K562 (cell line): ENCODE measurements around the gene DOK4. TPM values are rescaled to one million over a fixed set of nuclear protein-coding genes. Genes with fewer than 3 reads are reported as not detected.

Source experiments
- ARID2 ChIP-seq: fragments of 450-650 bp; IDR thresholded peaks from 2 replicates; pipeline ENCODE4 v1.6.1; 2017; ENCODE audit warnings: antibody characterized with exemption, mild to moderate bottlenecking
- ELK1 ChIP-seq: sonication (generic); formaldehyde crosslinking; IDR thresholded peaks from 2 replicates; pipeline ENCODE4 v1.8.1; 2022; ENCODE audit warnings: missing genetic modification reagents
- EZH2 ChIP-seq: IDR thresholded peaks from 2 replicates; pipeline ENCODE4 v1.6.1; 2012; ENCODE audit warnings: low read depth, mild to moderate bottlenecking, inconsistent platforms, low read length, borderline replicate concordance
- KLF1 ChIP-seq: fragments of 450-650 bp; IDR thresholded peaks from 2 replicates; pipeline ENCODE4 v1.6.1; 2016; ENCODE audit warnings: missing genetic modification characterization, missing compliant biosample characterization
- MTA3 ChIP-seq: fragments of 450-650 bp; formaldehyde crosslinking; IDR thresholded peaks from 2 replicates; pipeline ENCODE4 v1.6.1; 2017; ENCODE audit warnings: mild to moderate bottlenecking, borderline replicate concordance
- NR0B1 ChIP-seq: fragments of 450-650 bp; IDR thresholded peaks from one replicate; pipeline ENCODE4 v1.6.1; 2018; ENCODE audit warnings: mild to moderate bottlenecking, moderate library complexity; ENCODE audit not compliant: partially characterized antibody
- PCBP1 ChIP-seq: fragments of 200-400 bp; formaldehyde crosslinking; IDR thresholded peaks from 2 replicates; pipeline ENCODE4 v1.6.1; 2018; ENCODE audit warnings: mild to moderate bottlenecking, low read depth, low read length; ENCODE audit not compliant: poor library complexity, severe bottlenecking
- SIN3A ChIP-seq, 2 experiments: fragments of 150-350 bp in 1 of 2; IDR thresholded peaks; 2 replicates each; pipeline ENCODE4 v1.6.1; 2011 to 2016; ENCODE audit warnings: borderline replicate concordance in 2 of 2, low read depth in 2 of 2, low read length in 2 of 2, mild to moderate bottlenecking in 2 of 2, moderate library complexity in 2 of 2; ENCODE audit not compliant: control insufficient read depth in 1 of 2
- SREBF2 ChIP-seq: sonication (generic); formaldehyde crosslinking; IDR thresholded peaks from 2 replicates; pipeline ENCODE4 v1.4.0; 2020; ENCODE audit warnings: mild to moderate bottlenecking, missing genetic modification reagents
- TCFL5 ChIP-seq: fragments of 250-450 bp; sonication (Bioruptor Pico); conservative IDR thresholded peaks from 2 replicates; pipeline ENCODE4 v1.6.1; 2021; ENCODE audit warnings: mild to moderate bottlenecking, moderate library complexity, matching md5 sums
- U2AF1 ChIP-seq: fragments of 200-400 bp; formaldehyde crosslinking; optimal IDR thresholded peaks from 2 replicates; pipeline ENCODE3; 2017; ENCODE audit warnings: mild to moderate bottlenecking, low read depth, low read length, moderate library complexity
- XRCC3 ChIP-seq: fragments of 450-650 bp; IDR thresholded peaks from 2 replicates; pipeline ENCODE4 v1.6.1; 2017; ENCODE audit warnings: mild to moderate bottlenecking, moderate library complexity
- ZC3H8 ChIP-seq: fragments of 450-650 bp; IDR thresholded peaks from 2 replicates; pipeline ENCODE4 v1.6.1; 2017
- polyA plus RNA-seq, 8 experiments: library from polyadenylated mRNA; depleted of rRNA in 4 of 8; stranded (reverse) in 5 of 8; unstranded in 3 of 8; fragments of >200 nt; fragmentation: Nextera tagmentation in 2 of 8; fragmentation: Illumina TruSeq in 1 of 8; extraction: Ambion mirVana in 2 of 8; extraction: Trizol in 1 of 8; gene quantifications; 2 replicates each; pipeline versions ENCODE4 v1.2.1 to v1.2.3, GENCODE V29; 2011 to 2014; ENCODE audit warnings: inconsistent platforms in 1 of 8, missing spikeins in 1 of 8
- total RNA-seq, 7 experiments: library from RNA; depleted of rRNA in 6 of 7; stranded (reverse); fragments of >200 nt in 6 of 7; fragmentation: Illumina TruSeq in 2 of 7; extraction: Trizol in 2 of 7; gene quantifications; 2 replicates each; pipeline versions ENCODE4 v1.2.1 to v1.2.3, GENCODE V29; 2011 to 2021; ENCODE audit warnings: low replicate concordance in 1 of 7
- TF ChIP-seq, protein P1 (sequence below), 2 experiments: fragments of 450-650 bp; formaldehyde crosslinking in 1 of 2; IDR thresholded peaks; 2 replicates each; pipeline versions ENCODE4 v1.4.0 to v1.6.1; 2014 to 2020; ENCODE audit warnings: mild to moderate bottlenecking in 2 of 2, borderline replicate concordance in 1 of 2, low read depth in 1 of 2
- TF ChIP-seq, protein P2 (sequence below): IDR thresholded peaks from 3 replicates; pipeline ENCODE4 v1.6.1; 2011; ENCODE audit warnings: borderline replicate concordance, mild to moderate bottlenecking; ENCODE audit not compliant: insufficient read length, insufficient read depth

The DOK4 gene
- total and polyA plus RNA-seq, 9 of the 15 experiments (the other 6 are each of a cell fraction or from before 2014, with no cell fraction given): 0.10 to 14.4 (median 8.3) TPM

- no peak for TF ChIP-seq EZH2
- TF ChIP-seq SIN3A (IDR thresholded peaks at IDR 0.05; ENCODE audit: borderline replicate concordance in 2 of 2, control insufficient read depth in 1 of 2, low read depth in 2 of 2, low read length in 2 of 2): peak in 1 of 2 experiments; percentile 80; a peak in 1 of 4 replicates
- no peak for TF ChIP-seq ZC3H8
- no peak for TF ChIP-seq ELK1 (CRISPR knock-in tag)
- TF ChIP-seq NR0B1: no peak
- TF ChIP-seq XRCC3: no peak
- TF ChIP-seq, protein P1, sequence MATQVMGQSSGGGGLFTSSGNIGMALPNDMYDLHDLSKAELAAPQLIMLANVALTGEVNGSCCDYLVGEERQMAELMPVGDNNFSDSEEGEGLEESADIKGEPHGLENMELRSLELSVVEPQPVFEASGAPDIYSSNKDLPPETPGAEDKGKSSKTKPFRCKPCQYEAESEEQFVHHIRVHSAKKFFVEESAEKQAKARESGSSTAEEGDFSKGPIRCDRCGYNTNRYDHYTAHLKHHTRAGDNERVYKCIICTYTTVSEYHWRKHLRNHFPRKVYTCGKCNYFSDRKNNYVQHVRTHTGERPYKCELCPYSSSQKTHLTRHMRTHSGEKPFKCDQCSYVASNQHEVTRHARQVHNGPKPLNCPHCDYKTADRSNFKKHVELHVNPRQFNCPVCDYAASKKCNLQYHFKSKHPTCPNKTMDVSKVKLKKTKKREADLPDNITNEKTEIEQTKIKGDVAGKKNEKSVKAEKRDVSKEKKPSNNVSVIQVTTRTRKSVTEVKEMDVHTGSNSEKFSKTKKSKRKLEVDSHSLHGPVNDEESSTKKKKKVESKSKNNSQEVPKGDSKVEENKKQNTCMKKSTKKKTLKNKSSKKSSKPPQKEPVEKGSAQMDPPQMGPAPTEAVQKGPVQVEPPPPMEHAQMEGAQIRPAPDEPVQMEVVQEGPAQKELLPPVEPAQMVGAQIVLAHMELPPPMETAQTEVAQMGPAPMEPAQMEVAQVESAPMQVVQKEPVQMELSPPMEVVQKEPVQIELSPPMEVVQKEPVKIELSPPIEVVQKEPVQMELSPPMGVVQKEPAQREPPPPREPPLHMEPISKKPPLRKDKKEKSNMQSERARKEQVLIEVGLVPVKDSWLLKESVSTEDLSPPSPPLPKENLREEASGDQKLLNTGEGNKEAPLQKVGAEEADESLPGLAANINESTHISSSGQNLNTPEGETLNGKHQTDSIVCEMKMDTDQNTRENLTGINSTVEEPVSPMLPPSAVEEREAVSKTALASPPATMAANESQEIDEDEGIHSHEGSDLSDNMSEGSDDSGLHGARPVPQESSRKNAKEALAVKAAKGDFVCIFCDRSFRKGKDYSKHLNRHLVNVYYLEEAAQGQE (IDR thresholded peaks at IDR 0.05; ENCODE audit: borderline replicate concordance): no peak
- TF ChIP-seq, protein P1 (CRISPR knock-in tag; IDR thresholded peaks at IDR 0.05; ENCODE audit: low read depth): no peak
- peak; percentile 82 for TF ChIP-seq MTA3
- TF ChIP-seq U2AF1: peak; percentile 29
- TF ChIP-seq TCFL5 (CRISPR knock-in tag): no peak
- TF ChIP-seq ARID2: no peak
- no peak for TF ChIP-seq KLF1
- TF ChIP-seq PCBP1: no peak
- TF ChIP-seq SREBF2 (CRISPR knock-in tag): no peak
- TF ChIP-seq, protein P2, sequence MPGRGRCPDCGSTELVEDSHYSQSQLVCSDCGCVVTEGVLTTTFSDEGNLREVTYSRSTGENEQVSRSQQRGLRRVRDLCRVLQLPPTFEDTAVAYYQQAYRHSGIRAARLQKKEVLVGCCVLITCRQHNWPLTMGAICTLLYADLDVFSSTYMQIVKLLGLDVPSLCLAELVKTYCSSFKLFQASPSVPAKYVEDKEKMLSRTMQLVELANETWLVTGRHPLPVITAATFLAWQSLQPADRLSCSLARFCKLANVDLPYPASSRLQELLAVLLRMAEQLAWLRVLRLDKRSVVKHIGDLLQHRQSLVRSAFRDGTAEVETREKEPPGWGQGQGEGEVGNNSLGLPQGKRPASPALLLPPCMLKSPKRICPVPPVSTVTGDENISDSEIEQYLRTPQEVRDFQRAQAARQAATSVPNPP: no peak
Observed at GRCh38 chr16:57462209-57462977, 23.9 kb downstream of the DOK4 start, which contains the start of gene POLR2C (continued).
